AG04450 (cell line): ENCODE measurements around the gene LMOD2. TPM values are rescaled to one million over a fixed set of nuclear protein-coding genes. Genes with fewer than 3 reads are reported as not detected.

ENCODE experiments used
- CTCF ChIA-PET: fragments of 300-600, 350-600 bp; formaldehyde crosslinking; extraction: SDS; loops from one replicate; lab custom pipeline; 2022; ENCODE audit warnings: antibody characterized with exemption, inconsistent platforms; lab: Charles Lee
- POLR2A ChIA-PET: fragments of 350-600 bp; formaldehyde crosslinking; extraction: SDS; loops from one replicate; lab custom pipeline; 2021; ENCODE audit warnings: antibody characterized with exemption, inconsistent platforms; lab: Yijun Ruan, JAX
- DNase-seq: peaks from one replicate; pipeline ENCODE4 v3.0.0-alpha.2; 2011; ENCODE audit warnings: low read depth, low spot score
- H3K27ac ChIP-seq: one replicate; pipeline ENCODE4 v1.5.1; 2012; ENCODE audit warnings: low read depth, low read length, control low read depth
- H3K27me3 ChIP-seq: one replicate; pipeline ENCODE4 v1.6.0; 2012; ENCODE audit warnings: low read length; ENCODE audit not compliant: control insufficient read depth, insufficient read depth
- H3K4me3 ChIP-seq: 2 replicates; pipeline ENCODE4 v1.5.1; 2011; ENCODE audit warnings: mild to moderate bottlenecking, low read depth, low read length, control low read depth
- H3K9me3 ChIP-seq: 2 replicates; pipeline ENCODE4 v1.5.1; 2012; ENCODE audit warnings: low read length; ENCODE audit not compliant: control insufficient read depth, insufficient read depth
- CTCF ChIP-seq: IDR thresholded peaks from 2 replicates; pipeline ENCODE4 v1.5.1; 2011; ENCODE audit warnings: low read depth, low read length, control low read depth, inconsistent platforms
- polyA plus RNA-seq: library from polyadenylated mRNA; depleted of rRNA; stranded (reverse); fragments of >200 nt; gene quantifications from 2 replicates; pipeline ENCODE4 v1.2.3, GENCODE V29; 2011

Gene LMOD2
- polyA plus RNA-seq, 1 experiment: not detected

- ChIA-PET CTCF (interaction anchor here (0.5 to 1.9 kb wide), 10 partner anchors 12 to 247 kb away, joined by 3 to 8 read pairs (median 4); partner anchors contain the start of gene ASB15), POLR2A (no interaction called here)
- TF ChIP-seq CTCF: peak; percentile 56
- Histone ChIP-seq H3K27ac (no peak overlapping the region), H3K4me3 (no peak overlapping the region), H3K9me3 (no peaks in the 10 kb centered on the region), H3K27me3 (no peaks in the 10 kb centered on the region)
- DNase-seq: no peak
Measured at GRCh38 chr7:123624527-123625183, 31.0 kb upstream of the LMOD2 start.

- no peak for TF ChIP-seq CTCF
- Histone ChIP-seq H3K27ac (no peak overlapping the region), H3K4me3 (no peak overlapping the region), H3K9me3 (no peaks in the 10 kb centered on the region), H3K27me3 (no peaks in the 10 kb centered on the region)
- CTCF ChIA-PET: interaction anchor here (1.1 to 1.9 kb wide), 5 partner anchors 11 to 247 kb away, joined by 3 to 8 read pairs (median 3); no protein-coding TSS in a partner anchor
- POLR2A ChIA-PET: no interaction called here
- no peak for DNase-seq
Measured at GRCh38 chr7:123625254-123625653, 30.4 kb upstream of the LMOD2 start.

GRCh38 chr7:123627851-123628250 lies 27.8 kb upstream of the LMOD2 start:
- POLR2A ChIA-PET: no interaction called here
- no peak for TF ChIP-seq CTCF
- H3K9me3 ChIP-seq: no peaks in the 10 kb centered on the region
- CTCF ChIA-PET: no interaction called here
- no peaks in the 10 kb centered on the region for H3K27me3 ChIP-seq
- DNase-seq: no peak
- H3K4me3 ChIP-seq: no peak overlapping the region
- no peak overlapping the region for H3K27ac ChIP-seq

- CTCF ChIA-PET: no interaction called here
- no peaks in the 10 kb centered on the region for H3K27me3 ChIP-seq
- no peak for DNase-seq
- no peaks in the 10 kb centered on the region for H3K9me3 ChIP-seq
- no peak overlapping the region for H3K4me3 ChIP-seq
- POLR2A ChIA-PET: no interaction called here
- H3K27ac ChIP-seq: no peak overlapping the region
- TF ChIP-seq CTCF: no peak
Measured at GRCh38 chr7:123628829-123629228, 26.8 kb upstream of the LMOD2 start.

- no peak overlapping the region for H3K4me3 ChIP-seq
- no peaks in the 10 kb centered on the region for H3K9me3 ChIP-seq
- no peak for TF ChIP-seq CTCF
- CTCF ChIA-PET: no interaction called here
- POLR2A ChIA-PET: no interaction called here
- H3K27ac ChIP-seq: no peak overlapping the region
- no peaks in the 10 kb centered on the region for H3K27me3 ChIP-seq
- DNase-seq: no peak
Measured at GRCh38 chr7:123629281-123629680, 26.4 kb upstream of the LMOD2 start.
